Trophoblast cell (in vitro differentiated cells and primary cell): ENCODE results near the gene AIRE.

Experiments
- DNase-seq, 2 donors: peaks; one replicate each; pipeline ENCODE4 v3.0.0-alpha.2; 2016
- H2AFZ ChIP-seq: 2 replicates; pipeline ENCODE4 v1.6.1; 2013; ENCODE audit warnings: low read length, moderate library complexity, mild to moderate bottlenecking; ENCODE audit not compliant: insufficient read depth, poor library complexity
- H2AK5ac ChIP-seq: 2 replicates; pipeline ENCODE4 v1.6.1; 2013; ENCODE audit warnings: mild to moderate bottlenecking, low read length
- H2BK120ac ChIP-seq: 2 replicates; pipeline ENCODE4 v1.6.1; 2013; ENCODE audit warnings: low read length, mild to moderate bottlenecking, moderate library complexity; ENCODE audit not compliant: insufficient read depth, poor library complexity
- H2BK12ac ChIP-seq: 2 replicates; pipeline ENCODE4 v1.6.1; 2013; ENCODE audit warnings: mild to moderate bottlenecking, low read length, moderate library complexity
- H2BK5ac ChIP-seq: 2 replicates; pipeline ENCODE4 v1.6.1; 2013; ENCODE audit warnings: low read length, low read depth, moderate library complexity, mild to moderate bottlenecking; ENCODE audit not compliant: poor library complexity
- H3K14ac ChIP-seq: 2 replicates; pipeline ENCODE4 v1.6.1; 2013; ENCODE audit warnings: mild to moderate bottlenecking, low read length
- H3K18ac ChIP-seq: 2 replicates; pipeline ENCODE4 v1.6.1; 2013; ENCODE audit warnings: mild to moderate bottlenecking, low read length
- H3K23ac ChIP-seq: 2 replicates; pipeline ENCODE4 v1.6.1; 2013; ENCODE audit warnings: low read length
- H3K27ac ChIP-seq: 2 replicates; pipeline ENCODE4 v1.5.1; 2013; ENCODE audit warnings: low read depth, mild to moderate bottlenecking, inconsistent platforms, low read length, moderate library complexity
- H3K27me3 ChIP-seq: 2 replicates; pipeline ENCODE4 v1.6.1; 2013; ENCODE audit warnings: inconsistent platforms, mild to moderate bottlenecking, low read length, moderate library complexity; ENCODE audit not compliant: insufficient read depth
- H3K36me3 ChIP-seq, 2 experiments: 1 replicate in 1 of 2; 2 replicates in 1 of 2; pipeline ENCODE4 v1.6.1; 2013; ENCODE audit warnings: low read length in 2 of 2, mild to moderate bottlenecking in 2 of 2, moderate library complexity in 1 of 2; ENCODE audit not compliant: insufficient read depth in 2 of 2, control insufficient read depth in 1 of 2
- H3K4ac ChIP-seq: 2 replicates; pipeline ENCODE4 v1.6.1; 2013; ENCODE audit warnings: low read depth, mild to moderate bottlenecking, low read length, moderate library complexity
- H3K4me1 ChIP-seq, 2 experiments: 1 replicate in 1 of 2; 2 replicates in 1 of 2; pipeline ENCODE4 v1.6.1; 2013; ENCODE audit warnings: low read length in 2 of 2, mild to moderate bottlenecking in 2 of 2, moderate library complexity in 1 of 2; ENCODE audit not compliant: insufficient read depth in 2 of 2, control insufficient read depth in 1 of 2
- H3K4me2 ChIP-seq: 2 replicates; pipeline ENCODE4 v1.6.1; 2013; ENCODE audit warnings: inconsistent platforms, mild to moderate bottlenecking, low read length, moderate library complexity
- H3K4me3 ChIP-seq: 2 replicates; pipeline ENCODE4 v1.5.1; 2013; ENCODE audit warnings: mild to moderate bottlenecking, low read depth, low read length, inconsistent platforms
- H3K79me1 ChIP-seq: one replicate; pipeline ENCODE4 v1.6.1; 2013; ENCODE audit warnings: low read length
- H3K79me2 ChIP-seq: 2 replicates; pipeline ENCODE4 v1.6.1; 2013; ENCODE audit warnings: low read length, mild to moderate bottlenecking; ENCODE audit not compliant: control insufficient read depth, insufficient read depth, poor library complexity
- H3K9ac ChIP-seq: 2 replicates; pipeline ENCODE4 v1.6.1; 2013; ENCODE audit warnings: mild to moderate bottlenecking, low read length
- H3K9me3 ChIP-seq: 2 replicates; pipeline ENCODE4 v1.6.1; 2013; ENCODE audit warnings: low read depth, mild to moderate bottlenecking, control low read depth, inconsistent platforms, low read length; ENCODE audit not compliant: insufficient read depth
- H4K12ac ChIP-seq: 2 replicates; pipeline ENCODE4 v1.6.1; 2013; ENCODE audit warnings: low read depth, mild to moderate bottlenecking, low read length, moderate library complexity
- H4K8ac ChIP-seq: 2 replicates; pipeline ENCODE4 v1.6.1; 2013; ENCODE audit warnings: low read depth, mild to moderate bottlenecking, low read length, moderate library complexity
- H4K91ac ChIP-seq: one replicate; pipeline ENCODE4 v1.6.1; 2013; ENCODE audit warnings: low read depth, mild to moderate bottlenecking, low read length, moderate library complexity
- WGBS: extraction: QIAGEN DNeasy Blood & Tissue Kit; methylation state at CpG from one replicate; pipeline ENCODE4 v1.1.7; 2013; ENCODE audit warnings: missing lambda C conversion rate; ENCODE audit not compliant: insufficient read length, insufficient coverage; ENCODE audit errors: extremely low coverage; 5-methylcytosine and 5-hydroxymethylcytosine counted together

The AIRE gene

GRCh38 chr21:44332383-44332782, 46.7 kb downstream of the AIRE start:
- Histone ChIP-seq H3K14ac (no peak overlapping the region), H2BK5ac (no peak overlapping the region), H3K27me3 (no peaks in the 10 kb centered on the region), H3K4me3 (no peak overlapping the region), H3K23ac (no peak overlapping the region), H4K12ac (no peak overlapping the region), H2AFZ (no peak overlapping the region), H3K4ac (no peak overlapping the region), H3K9me3 (no peaks in the 10 kb centered on the region), H3K18ac (no peak overlapping the region), H3K4me2 (no peak overlapping the region), H3K4me1 (no peaks in the 10 kb centered on the region), H3K36me3 (peaks cover 12 to 17% of the 10 kb centered on the region in 2 experiments), H4K8ac (no peak overlapping the region), H3K27ac (no peak overlapping the region), H2BK12ac (no peak overlapping the region), H3K79me1 (no peaks in the 10 kb centered on the region), H3K9ac (no peak overlapping the region), H2AK5ac (no peak overlapping the region), H4K91ac (no peak overlapping the region), H2BK120ac (no peak overlapping the region), H3K79me2 (no peaks in the 10 kb centered on the region)
- no peak for DNase-seq
- no CpG with 5 or more reads among the region's 17 CpGs for WGBS

GRCh38 chr21:44332965-44333364, 47.3 kb downstream of the AIRE start:
- Histone ChIP-seq H2AFZ (no peak overlapping the region), H4K8ac (no peak overlapping the region), H3K79me1 (no peaks in the 10 kb centered on the region), H3K27me3 (no peaks in the 10 kb centered on the region), H4K91ac (no peak overlapping the region), H4K12ac (no peak overlapping the region), H2BK5ac (no peak overlapping the region), H3K18ac (no peak overlapping the region), H3K4ac (no peak overlapping the region), H3K9me3 (no peaks in the 10 kb centered on the region), H3K9ac (no peak overlapping the region), H3K4me1 (no peaks in the 10 kb centered on the region), H3K14ac (no peak overlapping the region), H3K79me2 (no peaks in the 10 kb centered on the region), H2BK120ac (no peak overlapping the region), H3K27ac (no peak overlapping the region), H3K4me3 (no peak overlapping the region), H3K36me3 (peaks cover 8 to 11% of the 10 kb centered on the region in 2 experiments), H3K4me2 (no peak overlapping the region), H2AK5ac (no peak overlapping the region), H2BK12ac (no peak overlapping the region), H3K23ac (no peak overlapping the region)
- no CpG with 5 or more reads among the region's 22 CpGs for WGBS
- DNase-seq: no peak

GRCh38 chr21:44333509-44334328, 48.0 kb downstream of the AIRE start:
- no peak overlapping the region for H2BK120ac ChIP-seq
- no peak overlapping the region for H2AK5ac ChIP-seq
- peaks cover 4% of the 10 kb centered on the region in 2 experiments for H3K4me1 ChIP-seq
- no peak overlapping the region for H2AFZ ChIP-seq
- no peaks in the 10 kb centered on the region for H3K27me3 ChIP-seq
- H3K9me3 ChIP-seq: no peaks in the 10 kb centered on the region
- H2BK5ac ChIP-seq: no peak overlapping the region
- H2BK12ac ChIP-seq: no peak overlapping the region
- peaks cover 1% of the 10 kb centered on the region for H3K79me1 ChIP-seq
- no peak overlapping the region for H3K27ac ChIP-seq
- H3K4me2 ChIP-seq: no peak overlapping the region
- no peak overlapping the region for H4K91ac ChIP-seq
- no peak overlapping the region for H3K9ac ChIP-seq
- no peak overlapping the region for H3K14ac ChIP-seq
- no peak for DNase-seq
- H3K23ac ChIP-seq: no peak overlapping the region
- H3K4me3 ChIP-seq: no peak overlapping the region
- WGBS: no CpG with 5 or more reads among the region's 45 CpGs
- H4K12ac ChIP-seq: no peak overlapping the region
- no peak overlapping the region for H3K4ac ChIP-seq
- peaks cover 8 to 11% of the 10 kb centered on the region in 2 experiments for H3K36me3 ChIP-seq
- H3K79me2 ChIP-seq: no peaks in the 10 kb centered on the region
- no peak overlapping the region for H4K8ac ChIP-seq
- no peak overlapping the region for H3K18ac ChIP-seq

GRCh38 chr21:44334329-44335030, 48.8 kb downstream of the AIRE start:
- Histone ChIP-seq H2AFZ (no peak overlapping the region), H3K4me3 (no peak overlapping the region), H3K4ac (no peak overlapping the region), H3K9ac (no peak overlapping the region), H3K27ac (no peak overlapping the region), H4K12ac (no peak overlapping the region), H3K79me2 (peaks cover 4% of the 10 kb centered on the region), H2BK5ac (no peak overlapping the region), H3K23ac (no peak overlapping the region), H3K9me3 (no peaks in the 10 kb centered on the region), H3K4me2 (no peak overlapping the region), H4K8ac (no peak overlapping the region), H4K91ac (no peak overlapping the region), H2AK5ac (no peak overlapping the region), H3K79me1 (peaks cover 6% of the 10 kb centered on the region), H3K18ac (no peak overlapping the region), H3K36me3 (peaks cover 8 to 11% of the 10 kb centered on the region in 2 experiments), H3K27me3 (no peaks in the 10 kb centered on the region), H2BK120ac (no peak overlapping the region), H2BK12ac (no peak overlapping the region), H3K4me1 (peaks cover 4% of the 10 kb centered on the region in 2 experiments), H3K14ac (no peak overlapping the region)
- no CpG with 5 or more reads among the region's 26 CpGs for WGBS
- peak in 1 of 2 donors; percentile 34 for DNase-seq
